Adipose tissue (tissue), 3 donors: ENCODE measurements around the gene HSPA12A. TPM values are rescaled to one million over a fixed set of nuclear protein-coding genes. Genes with fewer than 3 reads are reported as not detected.

ENCODE experiments used
- H3K27ac ChIP-seq: one replicate; pipeline ENCODE4 v1.5.1; 2013; ENCODE audit warnings: low read depth, low read length
- WGBS, 3 donors: extraction: QIAGEN DNeasy Blood & Tissue Kit; methylation state at CpG; one replicate each; pipeline ENCODE4 v1.1.7; 2013; 5-methylcytosine and 5-hydroxymethylcytosine counted together
- polyA plus RNA-seq, 3 donors: library from polyadenylated mRNA; stranded (reverse); fragments of 200-250 nt; gene quantifications; one replicate each; pipeline ENCODE4 v1.2.3, GENCODE V29; 2013
- donor health status: healthy with polysubstance abuse.
- donor health status: Bipolar disorder and iron deficiency.
- donor health status: healthy.

The HSPA12A gene
- polyA plus RNA-seq, 3 donors: 4.8 to 30.8 (median 10.5) TPM

- no peak overlapping the region for H3K27ac ChIP-seq
- 84 to 93% (median 86%) methylated on average over 6 to 7 of the region's 7 CpGs for WGBS, 3 donors
These were observed 36.9 kb downstream of the HSPA12A start for GRCh38 chr10:116705498-116705897.

GRCh38 chr10:116704926-116705325, 37.4 kb downstream of the HSPA12A start:
- WGBS, 3 donors: 58 to 79% (median 78%) methylated on average over 11 of the region's 11 CpGs
- H3K27ac ChIP-seq: no peak overlapping the region

- no peak overlapping the region for H3K27ac ChIP-seq
- 85 to 88% (median 85%) methylated on average over 8 to 9 of the region's 9 CpGs for WGBS, 3 donors
These were observed 40.2 kb downstream of the HSPA12A start for GRCh38 chr10:116702165-116702564.

- WGBS, 3 donors: 54 to 79% (median 77%) methylated on average over 5 of the region's 5 CpGs
- H3K27ac ChIP-seq: no peak overlapping the region
These were observed 42.8 kb downstream of the HSPA12A start for GRCh38 chr10:116699471-116700150.

- no peak overlapping the region for H3K27ac ChIP-seq
- 91 to 94% (median 91%) methylated on average over 9 of the region's 9 CpGs for WGBS, 3 donors
These were observed 43.3 kb downstream of the HSPA12A start for GRCh38 chr10:116699049-116699448.

- WGBS, 3 donors: 87 to 89% (median 87%) methylated on average over 9 of the region's 9 CpGs
These were observed 44.0 kb downstream of the HSPA12A start for GRCh38 chr10:116698364-116698763.

GRCh38 chr10:116697816-116698215, 44.5 kb downstream of the HSPA12A start:
- 70 to 86% (median 74%) methylated on average over 7 of the region's 7 CpGs for whole genome bisulfite sequencing, 3 donors

More at GRCh38 chr10:116698364-116698763, 44.0 kb downstream of the HSPA12A start:
- no peak overlapping the region for H3K27ac ChIP-seq

GRCh38 chr10:116696919-116697318, 45.4 kb downstream of the HSPA12A start:
- H3K27ac ChIP-seq: no peak overlapping the region
- WGBS, 3 donors: 94% methylated on average over 1 of the region's 1 CpG

More at GRCh38 chr10:116697816-116698215, 44.5 kb downstream of the HSPA12A start:
- no peak overlapping the region for H3K27ac ChIP-seq

- WGBS, 3 donors: 72 to 84% (median 72%) methylated on average over 3 of the region's 3 CpGs
- H3K27ac ChIP-seq: no peak overlapping the region
These were observed 47.5 kb downstream of the HSPA12A start for GRCh38 chr10:116694927-116695268.

- WGBS, 3 donors: 63 to 64% (median 63%) methylated on average over 14 of the region's 14 CpGs
- H3K27ac ChIP-seq: no peak overlapping the region
These were observed 48.0 kb downstream of the HSPA12A start for GRCh38 chr10:116694243-116694926.

- WGBS, 3 donors: 86 to 91% (median 90%) methylated on average over 8 of the region's 8 CpGs
- no peak overlapping the region for H3K27ac ChIP-seq
These were observed 50.1 kb downstream of the HSPA12A start for GRCh38 chr10:116692225-116692624.

GRCh38 chr10:116691635-116692034, 50.7 kb downstream of the HSPA12A start:
- WGBS, 3 donors: 39 to 54% (median 52%) methylated on average over 6 of the region's 6 CpGs
- no peak overlapping the region for H3K27ac ChIP-seq

- no peak overlapping the region for H3K27ac ChIP-seq
- WGBS, 3 donors: 54 to 60% (median 58%) methylated on average over 17 of the region's 17 CpGs
These were observed 51.7 kb downstream of the HSPA12A start for GRCh38 chr10:116690356-116691322.

GRCh38 chr10:116689744-116690143, 52.6 kb downstream of the HSPA12A start:
- WGBS, 3 donors: 88 to 97% (median 91%) methylated on average over 4 of the region's 4 CpGs
- H3K27ac ChIP-seq: no peak overlapping the region

- no peak overlapping the region for H3K27ac ChIP-seq
- 66 to 81% (median 67%) methylated on average over 7 of the region's 7 CpGs for WGBS, 3 donors
These were observed 53.4 kb downstream of the HSPA12A start for GRCh38 chr10:116688741-116689495.

GRCh38 chr10:116688241-116688711, 54.1 kb downstream of the HSPA12A start:
- no peak overlapping the region for H3K27ac ChIP-seq
- WGBS, 3 donors: 21 to 52% (median 28%) methylated on average over 7 of the region's 7 CpGs

- H3K27ac ChIP-seq: no peak overlapping the region
- 53 to 73% (median 60%) methylated on average over 6 of the region's 6 CpGs for WGBS, 3 donors
These were observed 54.7 kb downstream of the HSPA12A start for GRCh38 chr10:116687633-116688032.

- 83 to 93% (median 88%) methylated on average over 2 to 3 of the region's 3 CpGs for WGBS, 3 donors
These were observed 55.7 kb downstream of the HSPA12A start for GRCh38 chr10:116686632-116687031.

More at GRCh38 chr10:116686632-116687031, 55.7 kb downstream of the HSPA12A start:
- H3K27ac ChIP-seq: no peak overlapping the region
